Fibroblast of villous mesenchyme (primary cell): ENCODE measurements around the gene RPL28. TPM values are rescaled to one million over a fixed set of nuclear protein-coding genes. Genes with fewer than 3 reads are reported as not detected.

ENCODE experiments used
- DNase-seq: peaks from one replicate; pipeline ENCODE4 v3.0.0-alpha.2; 2010; ENCODE audit warnings: low read depth
- H3K4me3 ChIP-seq: 2 replicates; pipeline ENCODE4 v1.5.1; 2011; ENCODE audit warnings: low read depth, mild to moderate bottlenecking, low read length
- CTCF ChIP-seq: IDR thresholded peaks from 2 replicates; pipeline ENCODE4 v1.5.1; 2012; ENCODE audit warnings: low read depth, mild to moderate bottlenecking, low read length; ENCODE audit not compliant: insufficient read depth
- total RNA-seq: library from RNA; depleted of rRNA; stranded (reverse); fragments of >200 nt; gene quantifications from 2 replicates; pipeline ENCODE4 v1.2.3, GENCODE V29; 2012

RPL28 gene
- total RNA-seq, 1 donor = 124 TPM

- no peak for TF ChIP-seq CTCF
- H3K4me3 ChIP-seq = peak overlapping the region; percentile 48
- peak; percentile 69 for DNase-seq
Observed at GRCh38 chr19:55383279-55384130, 2.2 kb upstream of the RPL28 start.

GRCh38 chr19:55384131-55384919 lies 1.4 kb upstream of the RPL28 start, which contains the start of gene TMEM238:
Gene TMEM238 (minus strand): TSS chr19:55384292. CDS start chr19:55384259, 33 bp downstream.
- no peak for TF ChIP-seq CTCF
- no peak for DNase-seq
- peak within 1 kb of the TSS; percentile 98 for H3K4me3 ChIP-seq

GRCh38 chr19:55384920-55385723 lies 610 bp upstream of the RPL28 start:
- no peak for TF ChIP-seq CTCF
- peak; percentile 96 for DNase-seq

GRCh38 chr19:55386493-55386971 lies 800 bp downstream of the RPL28 start:
- no peak for DNase-seq
- no peak for TF ChIP-seq CTCF
- peak overlapping the region; percentile 98 for H3K4me3 ChIP-seq

More at GRCh38 chr19:55384920-55385723, 610 bp upstream of the RPL28 start:
- peak overlapping the region; percentile 98 for H3K4me3 ChIP-seq

- DNase-seq = no peak
- peak overlapping the region; percentile 98 for H3K4me3 ChIP-seq
- no peak for TF ChIP-seq CTCF
Observed at GRCh38 chr19:55387736-55388497, 2.2 kb downstream of the RPL28 start.
